GM18498 (cell line): ENCODE measurements around the gene GPER1.
A peak's percentile ranks its signal among the peaks of the same experiment; 100 is the strongest.
"Not testable (repeated sequence)": the region's sequence is repeated elsewhere in the genome, so short reads cannot be mapped to it uniquely, and the experiment has no call there.

ENCODE experiments used
- ATAC-seq: cut with Tn5 transposase; IDR thresholded peaks from one replicate; pipeline ENCODE4 v1.9.1; 2021; ENCODE audit warnings: mild to moderate bottlenecking, moderate library complexity; ENCODE audit not compliant: unreplicated experiment

The GPER1 gene

DNA sequence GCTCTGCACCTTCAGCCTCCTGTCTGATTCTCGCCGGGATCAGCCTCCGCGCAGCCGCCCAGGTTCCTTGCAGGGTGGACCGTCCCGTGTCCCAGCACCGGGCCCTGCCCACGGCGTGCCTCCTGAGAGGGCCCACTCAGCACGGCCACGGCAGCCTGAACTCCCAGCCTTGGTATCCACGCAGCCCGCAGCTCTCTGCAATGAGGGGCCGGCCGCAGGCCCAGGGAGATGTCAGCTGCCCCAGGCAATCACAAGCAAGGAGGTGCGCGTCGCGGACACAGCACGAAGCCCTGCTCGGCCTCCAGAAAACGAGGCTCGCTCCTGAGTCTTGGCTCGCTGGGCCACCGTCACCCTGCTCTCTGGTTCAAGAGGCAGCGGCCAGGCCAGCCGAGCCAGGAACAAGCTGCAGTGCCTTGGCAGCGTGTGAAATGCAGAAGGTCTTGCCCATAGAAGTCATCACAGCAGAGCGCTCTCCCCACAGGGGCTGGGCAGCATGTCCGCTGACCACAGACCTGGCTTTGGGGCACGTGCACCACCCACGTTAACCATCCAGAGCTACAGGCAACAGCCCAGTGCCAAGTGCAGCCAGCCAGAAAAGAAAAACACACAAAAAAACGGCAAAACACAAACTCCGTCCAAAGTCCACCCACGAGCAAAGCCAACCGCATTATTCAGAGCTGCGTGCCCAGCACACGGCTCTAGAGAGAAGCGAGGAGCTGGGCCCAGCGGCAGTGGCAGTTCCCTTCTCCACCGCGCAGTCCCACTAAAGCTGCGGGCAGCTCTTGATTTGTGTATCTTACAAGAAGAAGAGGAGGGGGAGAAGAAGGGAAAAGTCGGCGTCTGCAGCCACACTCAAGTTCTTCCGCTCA is 13.9 kb downstream of the GPER1 start:
- no peak for ATAC-seq

GRCh38 chr7:1103009-1103788 is 15.3 kb downstream of the GPER1 start:
- peak; percentile 49 for ATAC-seq

DNA sequence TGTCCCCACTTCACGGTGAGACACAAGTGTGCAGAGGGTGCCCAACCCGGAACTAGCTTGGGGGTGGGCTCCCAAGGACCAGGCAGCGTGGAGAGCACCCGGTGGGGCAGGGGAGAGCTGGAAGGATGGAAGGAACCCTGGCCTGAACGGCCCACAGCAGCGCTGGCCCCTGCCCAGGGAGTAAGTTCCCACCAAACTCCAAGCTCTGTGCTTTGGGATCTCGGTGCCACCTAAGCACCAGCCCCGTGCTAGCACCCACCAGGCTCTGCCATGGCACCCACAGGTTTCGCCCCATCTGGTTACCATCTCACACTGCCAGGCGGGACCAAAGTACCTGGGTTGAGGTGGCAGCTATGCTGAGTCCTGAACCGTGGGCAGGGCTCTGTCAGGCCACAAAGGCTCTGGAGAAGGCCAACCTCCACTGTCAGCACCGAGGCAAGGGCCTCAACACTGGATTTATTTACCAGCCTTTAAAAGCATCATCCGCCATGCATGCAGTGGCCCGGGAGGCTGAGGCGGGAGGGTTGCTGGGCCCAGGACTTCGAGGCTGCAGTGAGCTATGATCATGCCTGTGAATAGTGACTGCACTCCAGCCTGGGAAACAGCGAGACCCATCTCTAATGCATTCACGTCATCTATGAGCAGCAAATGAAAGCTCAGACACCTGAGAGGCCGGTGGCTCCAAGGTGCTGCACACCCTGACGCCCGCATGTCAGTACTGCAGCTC is 16.0 kb downstream of the GPER1 start:
- no peak for ATAC-seq

- no peak for ATAC-seq
These were observed 16.7 kb downstream of the GPER1 start for GRCh38 chr7:1104516-1105179.

- peak; percentile 51 for ATAC-seq
These were observed 17.3 kb downstream of the GPER1 start for GRCh38 chr7:1105189-1105588.

DNA sequence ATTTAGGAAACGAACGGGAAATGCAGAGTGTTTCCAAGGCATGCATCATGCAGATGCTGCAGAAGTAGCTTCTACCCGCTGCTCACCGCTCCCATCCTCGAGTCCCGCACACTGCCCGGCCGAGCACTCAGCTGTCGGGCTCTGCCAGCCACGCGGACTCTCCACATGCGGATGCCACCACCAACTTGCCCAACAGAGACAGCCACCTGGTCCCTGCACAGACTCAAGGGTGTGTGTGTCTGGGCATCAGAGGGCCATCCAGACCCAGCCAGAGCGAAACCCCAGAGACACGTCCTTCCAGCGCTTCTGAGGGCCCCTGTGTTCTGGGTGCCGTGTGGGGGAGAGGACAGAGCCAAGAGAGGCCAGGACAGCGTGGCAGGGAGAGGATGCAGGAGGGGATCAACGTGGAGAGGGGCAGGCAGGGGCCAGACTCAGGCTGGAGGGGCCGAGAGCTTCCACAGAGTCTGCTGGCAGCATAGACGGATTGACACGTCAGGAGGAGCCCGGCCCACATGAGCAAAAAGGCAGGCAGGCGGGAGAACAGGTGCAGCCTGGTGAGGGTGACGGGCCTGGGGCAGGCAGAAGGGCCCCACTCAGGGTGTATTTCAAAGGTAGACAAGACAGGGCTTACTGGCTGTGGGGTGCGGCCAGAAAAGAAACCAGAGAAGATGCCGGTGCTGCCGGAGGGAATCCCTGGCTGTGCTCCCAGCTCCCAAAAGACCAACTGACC is 18.3 kb downstream of the GPER1 start:
- no peak for ATAC-seq

- ATAC-seq, result no peak
These were observed 19.0 kb downstream of the GPER1 start for GRCh38 chr7:1106793-1107421.

GRCh38 chr7:1108264-1108920 is 20.5 kb downstream of the GPER1 start:
- ATAC-seq, result no peak

DNA sequence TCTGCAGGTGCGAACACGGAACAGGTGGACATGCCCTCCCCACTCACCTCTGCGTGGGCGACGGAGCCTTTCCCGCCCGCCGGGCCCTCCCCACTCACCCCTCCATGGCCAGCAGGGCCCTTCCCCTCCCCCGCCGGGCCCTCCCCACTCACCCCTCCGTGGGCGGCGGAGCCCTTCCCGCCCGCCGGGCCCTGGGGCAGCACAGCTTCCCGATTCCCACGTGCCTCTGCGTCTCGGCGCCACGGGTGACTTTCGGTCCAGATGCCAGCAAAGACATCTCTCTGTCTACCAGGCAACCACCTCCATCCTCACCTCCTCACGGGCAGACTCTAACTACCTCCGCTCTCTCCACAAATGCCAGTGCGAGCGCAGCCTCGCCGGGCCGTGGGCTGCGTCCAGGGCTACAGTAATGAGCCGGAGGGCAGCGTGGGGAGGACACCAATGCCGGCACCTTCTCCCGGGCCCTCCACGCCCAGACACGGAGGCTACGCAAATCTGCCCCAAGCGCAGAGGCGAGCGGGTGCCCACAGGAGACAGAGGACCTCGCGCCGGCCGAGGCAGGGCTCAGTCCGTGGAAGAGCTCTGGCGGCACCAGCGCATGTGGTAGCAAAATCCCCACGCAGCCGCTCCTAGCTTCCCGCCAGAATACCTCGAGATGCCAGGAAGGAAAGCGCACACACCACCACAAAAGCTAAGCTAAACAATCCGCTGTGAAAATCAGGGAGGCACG is 21.8 kb downstream of the GPER1 start:
- ATAC-seq, result no peak

DNA sequence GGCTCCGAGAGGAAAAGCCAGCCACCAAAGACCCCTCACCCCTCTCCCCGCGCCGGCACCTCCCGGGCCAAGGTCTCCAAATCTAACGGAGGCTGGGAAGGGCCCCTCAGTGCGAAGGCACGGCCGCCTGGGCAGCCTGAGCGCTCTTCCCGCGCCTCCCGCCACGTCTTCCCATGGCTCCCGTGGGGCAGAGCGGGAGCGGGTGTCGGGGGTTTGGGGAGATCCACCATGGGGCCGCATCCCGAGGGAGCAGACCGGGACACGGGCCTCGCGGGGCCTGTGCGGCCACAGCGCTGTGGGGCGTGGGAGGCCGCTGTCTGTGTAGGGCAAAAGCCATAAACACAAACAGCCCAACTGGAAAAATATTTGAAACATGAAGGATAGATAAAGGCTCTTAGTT is 22.4 kb downstream of the GPER1 start:
- ATAC-seq, result no peak

- no peak for ATAC-seq
These were observed 23.2 kb downstream of the GPER1 start for GRCh38 chr7:1111156-1111555.

DNA sequence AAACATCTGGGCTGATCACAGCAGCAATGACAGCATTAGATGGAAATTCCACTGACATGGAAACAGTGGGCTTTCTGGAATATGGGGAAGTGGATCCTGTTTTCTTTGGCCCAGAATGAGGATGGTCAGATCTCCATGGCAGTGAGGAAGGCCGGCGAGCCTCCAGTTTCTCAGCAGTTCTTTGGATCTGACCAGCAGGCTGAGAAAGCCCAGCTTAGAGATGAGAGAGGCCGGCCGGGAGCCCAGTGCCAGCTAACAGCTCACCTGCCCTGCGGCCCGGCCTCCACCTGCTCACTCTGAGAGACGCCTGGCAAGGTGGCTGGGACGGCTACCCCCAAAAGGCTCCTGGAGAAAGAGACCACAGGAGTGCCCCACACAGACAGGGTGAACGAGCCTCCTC is 24.2 kb downstream of the GPER1 start:
- ATAC-seq, result no peak

DNA sequence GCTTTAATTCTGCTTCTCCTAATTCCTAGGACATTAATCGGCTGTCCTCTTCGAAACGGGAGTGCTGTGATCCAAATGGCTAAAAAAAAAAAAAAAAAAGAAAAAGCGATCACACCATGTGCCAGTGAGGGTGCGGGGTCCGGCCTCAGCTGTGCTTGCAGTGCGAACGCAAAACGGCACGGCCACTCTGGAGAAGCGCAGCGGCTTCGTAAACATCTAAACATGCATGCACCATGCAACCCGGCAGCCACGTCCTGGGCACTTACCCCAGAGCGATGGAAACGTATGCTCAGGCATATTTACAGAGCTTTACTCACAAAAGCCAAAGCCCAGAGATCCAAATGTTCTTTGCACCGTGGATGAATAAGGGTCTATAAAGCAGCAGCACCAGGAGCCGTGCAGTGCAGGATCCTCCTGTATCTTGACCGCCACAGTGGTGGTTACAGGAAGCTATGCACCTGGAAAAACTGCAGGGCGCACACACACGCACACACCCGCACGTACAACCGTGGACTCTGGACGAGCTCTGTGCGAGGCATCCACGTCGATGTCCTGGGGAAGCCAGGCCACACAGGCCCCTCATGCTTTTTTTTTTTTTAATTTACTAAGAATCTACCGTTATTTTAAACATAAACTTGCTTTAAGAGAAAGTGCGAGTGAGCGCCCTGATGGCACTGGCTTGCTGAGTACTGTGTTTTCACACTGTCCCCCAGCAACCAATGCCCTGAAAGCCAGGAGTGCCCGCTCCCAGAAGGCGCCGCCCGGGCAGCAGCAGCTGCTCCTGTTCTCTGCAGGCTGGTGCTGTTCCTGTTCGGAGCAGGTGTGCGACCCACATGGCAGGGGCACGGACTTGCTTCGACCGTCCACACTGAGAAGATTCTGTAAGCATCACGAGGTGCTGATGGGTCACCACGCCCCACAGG is 25.0 kb downstream of the GPER1 start:
- no peak for ATAC-seq

GRCh38 chr7:1113548-1113885 is 25.6 kb downstream of the GPER1 start:
- ATAC-seq, result no peak

GRCh38 chr7:1114088-1114487 is 26.2 kb downstream of the GPER1 start:
- ATAC-seq, result no peak

DNA sequence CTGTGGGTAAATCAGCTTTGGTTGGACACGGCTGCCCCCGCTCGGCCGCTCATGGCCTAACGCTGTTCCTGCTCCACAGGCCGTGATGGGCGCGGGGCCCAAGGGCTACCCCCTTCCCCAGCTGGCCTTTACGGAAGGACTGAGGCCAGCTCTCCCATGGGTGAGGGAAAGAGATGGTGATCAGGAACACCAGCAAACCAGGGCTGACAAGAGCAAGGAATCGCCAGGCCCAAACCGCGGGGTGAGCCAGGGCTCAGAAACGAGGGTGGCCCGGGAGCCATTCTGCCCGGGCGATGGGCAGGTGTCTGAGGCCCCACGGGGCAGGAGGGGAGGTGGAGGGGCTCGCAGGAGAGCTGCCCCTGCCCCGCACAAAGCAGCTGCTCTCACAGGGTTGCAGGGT is 26.6 kb downstream of the GPER1 start:
- ATAC-seq, result no peak

DNA sequence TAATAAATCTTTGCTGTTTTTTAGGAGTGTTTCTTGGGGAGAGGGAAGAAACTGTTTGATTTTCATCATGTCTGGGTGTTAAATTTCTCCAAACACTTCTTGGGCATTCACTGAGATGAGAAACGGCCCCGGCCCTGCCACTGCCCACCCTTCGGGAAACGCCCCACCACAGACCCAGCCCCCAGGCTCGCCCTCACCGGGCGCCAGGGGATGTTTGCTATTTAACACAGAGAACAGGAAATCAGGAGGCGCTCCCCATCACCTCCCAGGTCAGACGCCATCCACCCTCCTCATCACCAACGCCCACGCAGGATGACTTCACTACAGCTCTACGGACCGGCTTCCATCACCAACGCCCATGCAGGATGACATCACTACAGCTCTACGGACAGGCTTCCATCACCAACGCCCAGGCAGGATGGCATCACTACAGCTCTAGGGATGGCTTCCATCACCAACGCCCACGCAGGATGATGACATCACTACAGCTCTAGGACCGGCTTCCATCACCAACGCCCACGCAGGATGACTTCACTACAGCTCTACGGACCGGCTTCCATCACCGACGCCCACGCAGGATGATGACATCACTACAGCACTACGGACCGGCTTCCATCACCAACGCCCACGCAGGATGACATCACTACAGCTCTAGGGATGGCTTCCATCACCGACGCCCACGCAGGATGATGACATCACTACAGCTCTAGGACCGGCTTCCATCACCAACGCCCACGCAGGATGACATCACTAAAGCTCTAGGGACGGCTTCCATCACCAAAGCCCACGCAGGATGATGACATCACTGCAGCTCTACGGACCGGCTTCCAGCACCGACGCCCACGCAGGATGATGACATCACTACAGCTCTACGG is 27.5 kb downstream of the GPER1 start:
- not testable (repeated sequence) for ATAC-seq
